GM12874 (cell line): Measurements from ENCODE around the gene ME3.
A peak's percentile ranks its signal among the peaks of the same experiment; 100 is the strongest.

Source experiments
- CTCF ChIP-seq: IDR thresholded peaks from 2 replicates; pipeline ENCODE4 v1.5.1; 2011; ENCODE audit warnings: low read depth, mild to moderate bottlenecking, control low read depth, low read length, moderate library complexity; ENCODE audit not compliant: insufficient read depth

ME3 gene

DNA sequence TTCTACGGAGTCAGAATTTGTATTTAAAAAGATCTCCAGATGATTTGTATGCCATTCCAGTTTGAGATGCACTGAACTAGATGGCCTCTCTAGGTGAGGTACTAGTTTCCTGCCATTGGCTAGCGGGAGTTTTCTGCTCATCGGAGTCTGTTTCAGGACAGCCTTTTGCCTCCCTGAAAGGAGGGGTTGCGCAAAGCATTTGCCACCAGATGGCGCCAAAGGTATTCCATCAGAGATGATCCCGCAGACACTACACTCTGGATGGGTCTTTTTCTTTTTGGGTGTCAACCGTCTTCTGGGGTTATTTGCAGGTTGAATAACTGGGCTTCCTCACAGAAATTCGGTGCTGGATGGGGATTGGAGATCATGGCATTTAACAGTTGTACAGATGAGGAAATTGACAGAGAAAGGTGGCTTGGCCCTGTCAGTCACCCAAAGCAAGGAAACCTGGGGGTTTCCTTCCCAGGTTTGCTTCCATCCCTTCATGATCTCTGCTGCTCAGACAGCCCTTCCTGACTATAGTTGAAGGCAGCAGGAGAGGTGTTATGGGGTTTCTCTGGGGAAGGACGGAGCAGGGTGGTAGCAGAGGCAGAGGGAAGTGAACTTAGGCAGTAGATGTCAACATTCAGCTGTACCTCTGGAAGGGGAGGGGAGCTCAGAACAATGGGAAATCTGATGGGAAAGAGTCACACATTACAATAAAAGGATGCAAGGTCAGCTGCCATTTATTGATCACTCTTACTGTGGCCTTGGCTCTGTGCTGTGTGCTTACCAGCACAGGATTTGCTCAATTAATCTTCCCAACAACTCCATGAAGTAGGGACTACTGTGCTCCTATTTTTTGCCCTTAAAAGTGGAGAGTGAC lies 216.1 kb downstream of the ME3 start:
- TF ChIP-seq CTCF: peak; percentile 80

- peak; percentile 20; the same call in 1 of the 2 replicates for TF ChIP-seq CTCF
Measured at GRCh38 chr11:86453290-86454030, 219.0 kb downstream of the ME3 start.

DNA sequence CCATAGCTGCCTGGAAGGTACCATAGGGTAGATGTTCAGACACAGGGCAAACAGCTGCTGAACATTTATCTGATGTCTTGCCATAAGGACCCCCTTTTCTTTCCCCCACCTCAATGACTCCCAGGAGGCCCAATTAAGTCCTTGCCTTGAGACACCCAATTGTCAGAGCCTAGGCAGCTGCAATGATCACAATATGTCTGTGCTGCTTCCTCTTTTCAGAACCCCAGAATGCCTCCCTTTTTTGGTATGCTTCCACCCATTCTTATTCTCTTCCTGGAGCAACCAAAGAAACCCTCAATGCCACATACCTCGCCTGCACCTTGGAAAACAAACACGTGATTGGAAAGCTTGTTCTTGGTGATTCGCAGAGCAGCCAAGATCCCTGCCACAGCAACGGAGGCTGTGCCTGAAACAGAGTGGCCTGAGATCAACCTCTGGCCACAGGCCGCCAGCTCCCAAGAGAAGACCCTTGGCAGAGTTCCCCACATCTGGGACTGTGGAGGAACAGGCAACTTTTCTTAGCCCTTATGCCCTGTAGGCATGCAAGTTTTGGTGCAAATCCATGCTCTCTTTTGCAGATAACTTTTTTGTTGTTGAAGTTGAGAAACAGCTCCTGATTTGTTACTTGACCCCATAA lies 222.3 kb downstream of the ME3 start:
- TF ChIP-seq CTCF: no peak

- no peak for TF ChIP-seq CTCF
Measured at GRCh38 chr11:86447763-86448480, 224.5 kb downstream of the ME3 start.

DNA sequence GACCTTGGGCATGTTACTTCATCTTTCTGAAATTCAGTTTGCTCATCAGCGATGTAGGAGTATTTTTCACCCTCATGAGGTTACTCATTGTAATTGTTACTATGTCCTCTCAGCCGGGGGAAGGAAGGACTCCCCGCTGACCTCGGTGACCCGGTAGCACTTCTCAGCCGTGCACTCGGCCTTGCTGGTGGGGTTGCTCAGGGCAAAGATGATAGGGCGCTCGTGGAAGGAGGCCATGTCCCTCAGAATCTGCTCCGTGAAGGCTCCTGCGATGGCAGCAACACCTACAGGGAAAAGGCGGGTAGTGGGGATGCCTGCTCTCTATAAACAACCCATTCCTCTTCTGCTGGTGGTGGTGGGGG lies 225.5 kb downstream of the ME3 start:
- TF ChIP-seq CTCF: no peak

DNA sequence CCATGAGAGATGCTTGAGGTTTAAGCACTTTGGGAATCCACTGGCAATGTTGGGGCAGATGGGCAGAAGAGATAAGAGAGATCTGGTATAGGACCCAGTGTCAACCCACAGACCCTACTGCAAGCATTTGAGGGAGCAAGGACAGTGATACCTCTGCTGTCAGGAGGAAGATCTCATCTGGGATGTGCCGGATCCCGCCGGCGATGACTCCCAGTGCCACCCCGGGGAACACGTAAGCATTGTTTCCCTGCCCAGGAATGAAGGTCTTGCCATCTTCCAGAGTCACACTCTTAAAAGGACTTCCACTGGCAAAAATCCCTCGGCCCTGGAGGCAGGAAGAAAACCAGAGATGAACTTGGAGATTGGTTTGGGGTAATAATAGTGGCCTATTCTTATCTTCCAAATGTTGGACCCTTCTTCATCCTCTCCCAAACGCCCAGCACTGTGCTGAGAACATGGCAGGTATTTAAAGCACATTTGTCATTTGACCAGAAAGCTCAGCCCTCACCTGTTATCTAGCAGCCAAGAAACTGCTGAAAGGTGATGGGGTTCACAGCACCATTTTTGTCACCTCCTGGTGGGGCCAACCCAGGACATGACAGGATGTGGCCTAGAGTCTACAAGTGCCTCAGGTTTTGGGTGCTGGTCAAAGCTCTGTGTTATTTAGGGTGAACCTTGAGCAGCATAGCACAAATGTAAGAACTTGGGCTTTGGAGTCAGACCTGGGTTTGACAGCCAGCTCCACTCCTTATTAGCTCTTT lies 226.1 kb downstream of the ME3 start:
- no peak for TF ChIP-seq CTCF
